OCI-LY1 (cell line): ENCODE measurements around the gene CAMK2D.

Source experiments
- CTCF ChIP-seq: fragments of 200-600 bp; sonication (generic), shearing (Covaris generic); IDR thresholded peaks from 2 replicates; pipeline ENCODE4 v1.5.1; 2017; ENCODE audit warnings: mild to moderate bottlenecking, antibody characterized with exemption, low read length, moderate library complexity, mixed read lengths
- EZH2 ChIP-seq: fragments of 200-600 bp; sonication (generic), shearing (Covaris generic); IDR thresholded peaks from 2 replicates; pipeline ENCODE4 v1.8.0; 2017; ENCODE audit warnings: borderline replicate concordance, mixed run types, mild to moderate bottlenecking, antibody characterized with exemption, low read length, moderate library complexity, mixed read lengths

- TF ChIP-seq CTCF (no peak), EZH2 (no peak)
Measured at GRCh38 chr4:113623274-113623894, 138.2 kb downstream of the CAMK2D start.
